Measurements from ENCODE around the gene ULK2. TPM values are rescaled to one million over a fixed set of nuclear protein-coding genes. Genes with fewer than 3 reads are reported as not detected.

ULK2 gene
- total RNA-seq, 1 donor from 2014 or later: 17.3 TPM

- DNase-seq (ENCODE audit: low spot score): no peak
These were observed 140.9 kb downstream of the ULK2 start for GRCh38 chr17:19726631-19727376.

- DNase-seq (ENCODE audit: low spot score): no peak
These were observed 142.2 kb downstream of the ULK2 start for GRCh38 chr17:19725486-19725885.

GRCh38 chr17:19724501-19725420 is 143.0 kb downstream of the ULK2 start:
- DNase-seq (ENCODE audit: low spot score): peak; percentile 72

GRCh38 chr17:19723964-19724363 is 143.8 kb downstream of the ULK2 start:
- no peak for DNase-seq (ENCODE audit: low spot score)

Other genes with a start within 250 kb of the ULK2 start
- gene ALDH3A2, start 219.2 kb downstream of the ULK2 start, total RNA-seq: 59.8 TPM
- not detected for gene SLC47A2, start 151.4 kb downstream of the ULK2 start, total RNA-seq
- gene ALDH3A1, start 119.6 kb downstream of the ULK2 start, total RNA-seq: 1.2 TPM
- gene AKAP10, start 109.9 kb upstream of the ULK2 start, total RNA-seq: 57.1 TPM
- 26.2 TPM for gene SPECC1, start 141.4 kb upstream of the ULK2 start, total RNA-seq

Data from ureter (tissue), 1 donor.